NT2/D1 (cell line): ENCODE data around the gene AUP1.

Source experiments
- DNase-seq: peaks from one replicate; pipeline ENCODE4 v3.0.0-alpha.2; 2011; ENCODE audit warnings: low read depth, low spot score
- H3K27me3 ChIP-seq: 2 replicates; pipeline ENCODE4 v1.6.0; 2011; ENCODE audit warnings: mild to moderate bottlenecking; ENCODE audit not compliant: insufficient read length, insufficient read depth
- H3K36me3 ChIP-seq: 2 replicates; pipeline ENCODE4 v1.6.1; 2011; ENCODE audit warnings: mild to moderate bottlenecking, low read length, mixed read lengths; ENCODE audit not compliant: insufficient read depth, insufficient read length
- H3K4me1 ChIP-seq: 2 replicates; pipeline ENCODE4 v1.5.1; 2011; ENCODE audit not compliant: insufficient read depth, insufficient read length
- H3K4me3 ChIP-seq: 2 replicates; pipeline ENCODE4 v1.5.1; 2011; ENCODE audit warnings: low read depth; ENCODE audit not compliant: insufficient read length
- H3K9ac ChIP-seq: 2 replicates; pipeline ENCODE4 v1.6.0; 2011; ENCODE audit warnings: low read depth; ENCODE audit not compliant: insufficient read length
- H3K9me3 ChIP-seq: 2 replicates; pipeline ENCODE4 v1.5.1; 2011; ENCODE audit warnings: mild to moderate bottlenecking, low read length; ENCODE audit not compliant: insufficient read depth
- SUZ12 ChIP-seq: IDR thresholded peaks from 2 replicates; pipeline ENCODE4 v1.6.1; 2011; ENCODE audit not compliant: insufficient read length, insufficient read depth; ENCODE audit errors: extremely low read depth
- YY1 ChIP-seq: IDR thresholded peaks from 2 replicates; pipeline ENCODE4 v1.6.1; 2011; ENCODE audit not compliant: insufficient read length, insufficient read depth
- ZNF274 ChIP-seq: IDR thresholded peaks from 2 replicates; pipeline ENCODE4 v1.6.1; 2011; ENCODE audit warnings: mild to moderate bottlenecking, low read depth, low read length

AUP1 gene

DNA sequence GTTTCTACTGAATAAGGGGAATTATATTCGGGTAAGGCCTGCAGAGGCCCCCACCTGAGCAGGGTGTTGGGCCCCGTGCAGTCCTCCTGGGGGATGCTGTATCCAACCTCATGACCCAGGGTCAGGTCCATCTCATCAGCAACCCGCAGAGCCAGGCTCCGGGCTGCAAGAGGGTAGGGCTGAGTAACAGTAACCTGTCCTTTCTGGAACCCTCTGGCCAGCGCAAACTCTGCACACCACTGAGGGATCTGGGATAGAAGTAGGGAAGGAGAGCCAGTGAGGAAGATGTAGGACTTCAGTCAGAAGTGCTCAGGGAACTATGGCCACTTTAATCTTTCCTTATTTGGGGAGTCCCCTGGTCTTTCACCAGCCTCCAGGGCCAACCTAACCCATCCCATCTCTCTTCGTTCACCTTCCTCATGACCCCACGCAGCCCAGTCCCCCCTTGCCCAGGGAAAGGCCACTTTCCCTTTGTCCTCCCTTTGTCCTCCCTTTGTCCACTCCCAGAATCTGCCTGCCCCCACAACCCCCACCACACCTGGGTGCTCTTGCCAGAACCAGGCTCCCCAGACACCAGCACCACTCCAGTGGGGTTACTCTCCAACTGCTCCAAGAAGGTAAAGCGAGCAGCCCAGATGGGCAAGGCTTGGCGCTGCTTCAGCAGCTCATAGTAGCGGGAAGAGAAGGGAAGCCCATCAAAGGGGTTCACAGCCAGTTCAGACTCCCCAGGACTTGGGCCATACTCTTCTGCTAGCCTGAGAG is 4.4 kb downstream of the AUP1 start:
- Histone ChIP-seq H3K9me3 (no peaks in the 10 kb centered on the region), H3K4me3 (no peak overlapping the region), H3K27me3 (no peaks in the 10 kb centered on the region), H3K4me1 (no peaks in the 10 kb centered on the region), H3K36me3 (peaks cover 41% of the 10 kb centered on the region), H3K9ac (no peak overlapping the region)
- no peak for DNase-seq
- TF ChIP-seq ZNF274, result no peak
- no peak for TF ChIP-seq SUZ12
- TF ChIP-seq YY1, result no peak

DNA sequence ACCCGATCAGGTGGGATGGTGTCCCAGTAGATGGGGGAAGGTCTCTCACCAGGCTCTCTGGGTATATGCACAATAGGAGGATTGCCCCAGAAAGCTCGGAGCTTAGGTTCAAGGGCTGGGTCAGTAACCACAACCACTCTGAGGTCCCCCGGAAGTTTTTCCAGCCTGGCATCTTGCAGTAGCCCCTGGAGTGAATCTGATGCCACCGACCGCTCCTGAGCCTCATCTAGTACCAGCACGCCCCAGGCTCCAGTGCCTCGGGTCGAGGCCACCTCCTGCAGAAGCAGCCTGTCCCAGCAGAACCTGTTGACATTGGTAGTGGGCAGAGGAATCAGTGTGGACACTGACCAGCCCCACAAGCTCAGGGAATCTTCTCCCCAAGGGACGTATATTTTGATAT is 5.5 kb downstream of the AUP1 start:
- TF ChIP-seq YY1 (no peak), SUZ12 (no peak), ZNF274 (no peak)
- Histone ChIP-seq H3K4me3 (no peak overlapping the region), H3K9ac (no peak overlapping the region), H3K27me3 (peaks cover 7% of the 10 kb centered on the region), H3K9me3 (no peaks in the 10 kb centered on the region), H3K36me3 (peaks cover 41% of the 10 kb centered on the region), H3K4me1 (no peaks in the 10 kb centered on the region)
- DNase-seq, result no peak

- peaks cover 7% of the 10 kb centered on the region for H3K27me3 ChIP-seq
- TF ChIP-seq SUZ12 (no peak), ZNF274 (no peak), YY1 (no peak)
- H3K9me3 ChIP-seq, result no peaks in the 10 kb centered on the region
- DNase-seq, result no peak
- H3K4me3 ChIP-seq, result no peak overlapping the region
- no peaks in the 10 kb centered on the region for H3K4me1 ChIP-seq
- H3K9ac ChIP-seq, result no peak overlapping the region
- H3K36me3 ChIP-seq, result peaks cover 27% of the 10 kb centered on the region
Measured at GRCh38 chr2:74522516-74522915, 7.0 kb downstream of the AUP1 start.

DNA sequence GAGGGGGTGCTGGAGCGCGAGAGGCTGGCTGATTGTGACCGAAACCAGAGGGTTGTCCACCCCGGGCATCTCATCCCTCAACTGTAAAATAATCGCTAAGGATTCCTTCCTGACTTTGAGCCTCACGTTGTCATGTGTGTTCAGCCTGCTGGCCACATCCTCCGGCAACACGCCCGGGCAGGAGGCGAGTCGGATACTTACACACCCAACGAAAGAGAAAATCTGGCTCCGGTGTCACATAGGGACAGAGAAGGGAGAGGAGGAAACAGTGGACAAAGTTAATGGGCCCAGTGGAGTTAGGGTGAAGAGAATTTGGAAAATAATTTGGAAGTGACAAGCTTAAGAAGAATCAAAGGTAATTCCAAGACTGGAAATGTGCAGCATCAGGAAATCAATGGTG is 12.9 kb downstream of the AUP1 start:
- H3K4me3 ChIP-seq, result no peak overlapping the region
- no peak overlapping the region for H3K9ac ChIP-seq
- TF ChIP-seq ZNF274 (no peak), SUZ12 (no peak), YY1 (no peak)
- peaks cover 61% of the 10 kb centered on the region for H3K27me3 ChIP-seq
- no peaks in the 10 kb centered on the region for H3K36me3 ChIP-seq
- no peaks in the 10 kb centered on the region for H3K9me3 ChIP-seq
- H3K4me1 ChIP-seq, result no peaks in the 10 kb centered on the region
- no peak for DNase-seq

DNA sequence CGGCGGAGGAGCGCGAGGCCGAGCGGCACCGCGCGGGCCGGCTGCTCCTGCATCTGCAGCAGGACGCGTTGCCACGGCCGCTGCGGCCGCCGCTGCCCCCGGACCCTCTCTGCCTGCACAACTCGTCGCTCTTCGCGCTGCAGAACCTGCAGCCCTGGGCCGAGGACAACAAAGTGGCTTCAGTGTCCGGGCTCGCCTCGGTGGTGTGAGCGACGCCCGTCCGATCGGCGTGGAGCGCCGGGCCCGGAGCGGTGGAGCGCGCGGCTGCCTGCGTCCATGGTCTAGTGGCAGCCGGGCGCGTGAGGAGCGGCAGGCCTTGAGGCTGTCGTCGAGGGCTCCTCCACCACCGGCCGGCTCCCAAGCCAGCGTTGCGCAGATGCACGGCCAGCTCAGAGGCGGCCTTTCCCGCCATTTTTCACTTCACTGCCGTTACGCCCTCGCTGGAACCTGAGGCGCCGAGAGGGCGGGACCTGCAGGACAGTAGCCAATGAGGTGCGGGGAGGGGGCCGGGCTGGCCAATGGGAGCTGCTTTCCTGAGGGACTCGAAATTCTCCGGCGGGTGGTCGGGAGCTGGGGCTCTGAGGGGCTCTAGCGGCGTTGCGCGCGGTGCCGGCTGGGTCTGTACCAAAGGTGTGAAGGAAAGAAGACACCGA is 13.4 kb downstream of the AUP1 start:
- no peak overlapping the region for H3K9ac ChIP-seq
- no peaks in the 10 kb centered on the region for H3K36me3 ChIP-seq
- H3K4me3 ChIP-seq, result no peak overlapping the region
- H3K4me1 ChIP-seq, result no peaks in the 10 kb centered on the region
- peaks cover 66% of the 10 kb centered on the region for H3K27me3 ChIP-seq
- no peak for DNase-seq
- TF ChIP-seq YY1, result no peak
- no peak for TF ChIP-seq SUZ12
- no peak for TF ChIP-seq ZNF274
- no peaks in the 10 kb centered on the region for H3K9me3 ChIP-seq

GRCh38 chr2:74515271-74515980 is 14.1 kb downstream of the AUP1 start:
- H3K4me3 ChIP-seq, result peak overlapping the region; percentile 45
- H3K9ac ChIP-seq, result peak overlapping the region; percentile 50
- peaks cover 68% of the 10 kb centered on the region for H3K27me3 ChIP-seq
- no peak for DNase-seq
- no peak for TF ChIP-seq ZNF274
- TF ChIP-seq YY1, result no peak
- no peak for TF ChIP-seq SUZ12
- no peaks in the 10 kb centered on the region for H3K4me1 ChIP-seq
- no peaks in the 10 kb centered on the region for H3K9me3 ChIP-seq
- no peaks in the 10 kb centered on the region for H3K36me3 ChIP-seq

DNA sequence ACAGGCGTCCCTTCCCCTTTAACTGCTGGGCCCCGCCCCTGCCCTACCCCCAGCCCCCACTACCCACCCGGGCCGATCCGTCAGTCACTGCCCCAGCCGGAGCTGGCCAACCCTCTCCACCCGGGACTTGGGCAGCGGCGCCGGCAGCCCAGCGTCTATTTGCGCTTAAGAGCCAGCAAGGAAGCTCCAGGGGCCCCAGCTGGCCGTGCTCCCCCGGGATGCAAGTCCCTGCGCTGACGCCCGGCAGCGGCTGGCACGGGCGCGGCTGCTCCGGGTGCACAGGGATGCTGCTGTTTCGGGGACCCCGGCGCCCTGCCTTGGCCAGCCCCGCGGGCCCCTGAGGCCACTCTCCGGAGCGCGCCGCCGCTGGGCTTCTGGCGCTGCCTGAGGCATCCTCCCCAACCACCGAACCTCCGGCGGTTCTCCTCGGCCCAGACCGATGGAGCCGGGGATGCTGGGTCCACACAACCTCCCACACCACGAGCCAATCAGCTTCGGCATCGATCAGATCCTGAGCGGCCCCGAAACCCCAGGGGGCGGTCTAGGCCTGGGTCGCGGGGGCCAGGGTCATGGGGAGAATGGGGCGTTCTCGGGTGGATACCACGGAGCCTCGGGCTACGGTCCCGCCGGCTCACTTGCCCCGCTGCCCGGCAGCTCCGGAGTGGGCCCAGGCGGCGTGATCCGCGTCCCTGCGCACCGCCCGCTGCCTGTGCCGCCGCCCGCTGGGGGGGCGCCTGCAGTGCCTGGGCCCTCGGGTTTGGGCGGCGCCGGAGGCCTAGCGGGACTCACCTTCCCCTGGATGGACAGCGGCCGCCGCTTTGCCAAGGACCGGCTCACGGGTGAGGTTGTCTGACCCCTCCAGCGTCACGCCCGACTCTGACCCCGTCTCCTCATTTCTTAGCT is 14.9 kb downstream of the AUP1 start, which contains the start of gene TLX2:
TLX2 (plus strand) TSS at position 83 of the 903 bp plus-strand sequence; CDS start at position 440, 357 bp downstream.
- Histone ChIP-seq H3K9me3 (no peaks in the 10 kb centered on the region), H3K9ac (peak within 1 kb of the TSS; percentile 59), H3K4me1 (no peaks in the 10 kb centered on the region), H3K4me3 (peak within 1 kb of the TSS; percentile 45), H3K36me3 (no peaks in the 10 kb centered on the region), H3K27me3 (peaks cover 71% of the 10 kb centered on the region)
- TF ChIP-seq YY1 (no peak), ZNF274 (no peak), SUZ12 (no peak)
- no peak for DNase-seq
